Activated naive CD4-positive, alpha-beta T cell treated with anti-CD3 and anti-CD28 coated beads, Interleukin-2, amount 50 U/mL, for 72 hours (primary cell): ENCODE measurements around the gene TMEM120B. TPM values are rescaled to one million over a fixed set of nuclear protein-coding genes. Genes with fewer than 3 reads are reported as not detected.
"Not testable (repeated sequence)": the region's sequence is repeated elsewhere in the genome, so short reads cannot be mapped to it uniquely, and the experiment has no call there.

Experiments
- ATAC-seq, 2 donors: fragments of 150-1000 bp; cut with Tn5 transposase; 2 replicates each; pipeline ENCODE4 v1.10.0; 2021; ENCODE audit warnings: mild to moderate bottlenecking in 2 of 2, moderate library complexity in 2 of 2
- DNase-seq, 2 donors: peaks; one replicate each; pipeline ENCODE4 v3.0.0; 2021 to 2022; ENCODE audit warnings: low spot score in 2 of 2
- H3K27ac Mint-ChIP-seq, 2 donors: one replicate each; pipeline ENCODE4 v1.8.0; 2022; ENCODE audit warnings: mild to moderate bottlenecking in 2 of 2, mixed read lengths in 2 of 2
- H3K36me3 Mint-ChIP-seq, 2 donors: one replicate each; pipeline ENCODE4 v1.8.0; 2022; ENCODE audit warnings: mixed read lengths in 2 of 2
- H3K9me3 Mint-ChIP-seq, 2 donors: one replicate each; pipeline ENCODE4 v1.8.0; 2022; ENCODE audit warnings: mixed read lengths in 2 of 2
- total RNA-seq, 2 donors: library from RNA; stranded (reverse); gene quantifications; one replicate each; pipeline ENCODE4 v1.2.3, GENCODE V29; 2022

Gene TMEM120B
- total RNA-seq, 2 donors from 2014 or later: 6.3 to 11.8 TPM

- H3K27ac Mint-ChIP-seq: peak overlapping the region in 1 of 2 donors; percentile 67
- H3K9me3 Mint-ChIP-seq: no peaks in the 10 kb centered on the region
- no peak for DNase-seq
Measured at GRCh38 chr12:121754836-121755235, 42.3 kb downstream of the TMEM120B start.

GRCh38 chr12:121755591-121755990, 43.0 kb downstream of the TMEM120B start:
- Mint-ChIP-seq H3K36me3 (no peaks in the 10 kb centered on the region), H3K27ac (no peak overlapping the region), H3K9me3 (no peaks in the 10 kb centered on the region)
- ATAC-seq (no peak), DNase-seq (no peak)

More at GRCh38 chr12:121754836-121755235, 42.3 kb downstream of the TMEM120B start:
- ATAC-seq: no peak
- H3K36me3 Mint-ChIP-seq: no peaks in the 10 kb centered on the region

- ATAC-seq, H3K9me3 Mint-ChIP-seq, H3K36me3 Mint-ChIP-seq, H3K27ac Mint-ChIP-seq, DNase-seq: not testable (repeated sequence)
Measured at GRCh38 chr12:121758536-121758935, 46.0 kb downstream of the TMEM120B start.

GRCh38 chr12:121762269-121762668, 49.7 kb downstream of the TMEM120B start:
- ATAC-seq: no peak
- DNase-seq: no peak
- H3K27ac Mint-ChIP-seq: peak overlapping the region in 1 of 2 donors; percentile 83
- no peaks in the 10 kb centered on the region for H3K9me3 Mint-ChIP-seq
- H3K36me3 Mint-ChIP-seq: no peaks in the 10 kb centered on the region

GRCh38 chr12:121764808-121765207, 52.3 kb downstream of the TMEM120B start:
- no peak for ATAC-seq
- DNase-seq: no peak
- H3K9me3 Mint-ChIP-seq: no peaks in the 10 kb centered on the region
- no peaks in the 10 kb centered on the region for H3K36me3 Mint-ChIP-seq
- H3K27ac Mint-ChIP-seq: peak overlapping the region in 1 of 2 donors; percentile 44

GRCh38 chr12:121765573-121765972, 53.0 kb downstream of the TMEM120B start:
- no peaks in the 10 kb centered on the region for H3K9me3 Mint-ChIP-seq
- ATAC-seq: no peak

GRCh38 chr12:121766290-121767039, 53.9 kb downstream of the TMEM120B start:
- no peak overlapping the region for H3K27ac Mint-ChIP-seq
- peak; percentile 49 to 59 for ATAC-seq
- DNase-seq: no peak
- H3K36me3 Mint-ChIP-seq: no peaks in the 10 kb centered on the region
- no peaks in the 10 kb centered on the region for H3K9me3 Mint-ChIP-seq

More at GRCh38 chr12:121765573-121765972, 53.0 kb downstream of the TMEM120B start:
- no peak for DNase-seq
- H3K36me3 Mint-ChIP-seq: no peaks in the 10 kb centered on the region
- H3K27ac Mint-ChIP-seq: no peak overlapping the region

GRCh38 chr12:121767525-121768016, 55.0 kb downstream of the TMEM120B start:
- Mint-ChIP-seq H3K36me3 (no peaks in the 10 kb centered on the region), H3K9me3 (no peaks in the 10 kb centered on the region), H3K27ac (no peak overlapping the region)
- ATAC-seq (no peak), DNase-seq (no peak)

- Mint-ChIP-seq H3K27ac (no peak overlapping the region), H3K36me3 (no peaks in the 10 kb centered on the region), H3K9me3 (no peaks in the 10 kb centered on the region)
- DNase-seq (no peak), ATAC-seq (no peak)
Measured at GRCh38 chr12:121769297-121769830, 56.8 kb downstream of the TMEM120B start.

- Mint-ChIP-seq H3K36me3 (no peaks in the 10 kb centered on the region), H3K27ac (no peak overlapping the region)
- ATAC-seq: no peak
Measured at GRCh38 chr12:121769831-121770301, 57.3 kb downstream of the TMEM120B start.

GRCh38 chr12:121770388-121770787, 57.8 kb downstream of the TMEM120B start:
- ATAC-seq (no peak), DNase-seq (no peak)
- Mint-ChIP-seq H3K36me3 (no peaks in the 10 kb centered on the region), H3K9me3 (no peaks in the 10 kb centered on the region), H3K27ac (no peak overlapping the region)

More at GRCh38 chr12:121769831-121770301, 57.3 kb downstream of the TMEM120B start:
- no peaks in the 10 kb centered on the region for H3K9me3 Mint-ChIP-seq
- DNase-seq: no peak

- peak overlapping the region in 1 of 2 donors; percentile 54 for H3K27ac Mint-ChIP-seq
- no peak for DNase-seq
- no peak for ATAC-seq
- no peaks in the 10 kb centered on the region for H3K36me3 Mint-ChIP-seq
- H3K9me3 Mint-ChIP-seq: no peaks in the 10 kb centered on the region
Measured at GRCh38 chr12:121770813-121771625, 58.5 kb downstream of the TMEM120B start.

- no peaks in the 10 kb centered on the region for H3K9me3 Mint-ChIP-seq
- no peak overlapping the region for H3K27ac Mint-ChIP-seq
- H3K36me3 Mint-ChIP-seq: no peaks in the 10 kb centered on the region
- ATAC-seq (peak; percentile 83 to 85), DNase-seq (peak in 1 of 2 donors; percentile 82)
Measured at GRCh38 chr12:121773011-121773777, 60.6 kb downstream of the TMEM120B start.

- Mint-ChIP-seq H3K9me3 (no peaks in the 10 kb centered on the region), H3K27ac (peak overlapping the region in 1 of 2 donors; percentile 73), H3K36me3 (no peaks in the 10 kb centered on the region)
- DNase-seq: no peak
- no peak for ATAC-seq
Measured at GRCh38 chr12:121774968-121775474, 62.5 kb downstream of the TMEM120B start.

- ATAC-seq: no peak
- Mint-ChIP-seq H3K27ac (peak overlapping the region in 1 of 2 donors; percentile 73), H3K9me3 (no peaks in the 10 kb centered on the region), H3K36me3 (no peaks in the 10 kb centered on the region)
- no peak for DNase-seq
Measured at GRCh38 chr12:121775501-121775900, 62.9 kb downstream of the TMEM120B start.
